ENCODE measurements around the gene DDX17. TPM values are rescaled to one million over a fixed set of nuclear protein-coding genes. Genes with fewer than 3 reads are reported as not detected.
A peak's percentile ranks its signal among the peaks of the same experiment; 100 is the strongest.

DDX17 gene
- total RNA-seq, 2 experiments from 2014 or later = 259 to 328 TPM

- DNase-seq (no peak), ATAC-seq (no peak)
- ChIA-PET POLR2A (no interaction called here), CTCF (interaction anchor here (0.6 to 1.5 kb wide), 2 partner anchors 80 to 1891 kb away, joined by 3 to 5 read pairs; no protein-coding TSS in a partner anchor)
- no peaks in the 10 kb centered on the region for H3K9me3 Mint-ChIP-seq (ENCODE audit: low read depth)
- H3K27me3 Mint-ChIP-seq = no peaks in the 10 kb centered on the region
- H3K27ac Mint-ChIP-seq = peak overlapping the region; percentile 87
- H3K4me1 Mint-ChIP-seq = peaks cover 66% of the 10 kb centered on the region
- H3K4me3 Mint-ChIP-seq = no peak overlapping the region
- peaks cover 78% of the 10 kb centered on the region for H3K36me3 Mint-ChIP-seq (ENCODE audit: low read depth)
- intact Hi-C loops (cut with DNase I, micrococcal nuclease) = no loop called here
These were observed 15.2 kb downstream of the DDX17 start for GRCh38 chr22:38490915-38491314.

- no peaks in the 10 kb centered on the region for H3K9me3 Mint-ChIP-seq (ENCODE audit: low read depth)
- peaks cover 68% of the 10 kb centered on the region for H3K4me1 Mint-ChIP-seq
- H3K36me3 Mint-ChIP-seq (ENCODE audit: low read depth) = peaks cover 78% of the 10 kb centered on the region
- ATAC-seq (peak; percentile 42), DNase-seq (no peak)
- ChIA-PET CTCF (interaction anchor here (0.9 to 1.5 kb wide), 3 partner anchors 8 to 81 kb away, joined by 3 to 5 read pairs (median 4); no protein-coding TSS in a partner anchor), POLR2A (no interaction called here)
- H3K27ac Mint-ChIP-seq = peak overlapping the region; percentile 87
- intact Hi-C loops (cut with DNase I, micrococcal nuclease) = no loop called here
- no peak overlapping the region for H3K4me3 Mint-ChIP-seq
- no peaks in the 10 kb centered on the region for H3K27me3 Mint-ChIP-seq
These were observed 15.6 kb downstream of the DDX17 start for GRCh38 chr22:38490475-38490874.

GRCh38 chr22:38489561-38490145 is 16.5 kb downstream of the DDX17 start:
- Mint-ChIP-seq H3K9me3 (ENCODE audit: low read depth) (no peaks in the 10 kb centered on the region), H3K4me1 (peaks cover 65% of the 10 kb centered on the region), H3K27ac (peak overlapping the region; percentile 87), H3K4me3 (no peak overlapping the region), H3K27me3 (no peaks in the 10 kb centered on the region), H3K36me3 (ENCODE audit: low read depth) (peaks cover 80% of the 10 kb centered on the region)
- no peak for DNase-seq
- ChIA-PET POLR2A (no interaction called here), CTCF (interaction anchor here (0.6 to 1.5 kb wide), 5 partner anchors 9 to 334 kb away, joined by 3 to 5 read pairs (median 3); no protein-coding TSS in a partner anchor)
- intact Hi-C loops (cut with DNase I, micrococcal nuclease) = no loop called here
- ATAC-seq = no peak

GRCh38 chr22:38489142-38489541 is 17.0 kb downstream of the DDX17 start:
- intact Hi-C loops (cut with DNase I, micrococcal nuclease) = no loop called here
- no peaks in the 10 kb centered on the region for H3K27me3 Mint-ChIP-seq
- peaks cover 80% of the 10 kb centered on the region for H3K36me3 Mint-ChIP-seq (ENCODE audit: low read depth)
- no peak for DNase-seq
- no peaks in the 10 kb centered on the region for H3K9me3 Mint-ChIP-seq (ENCODE audit: low read depth)
- ATAC-seq = no peak
- POLR2A ChIA-PET = no interaction called here
- CTCF ChIA-PET = interaction anchor here (0.6 to 1.1 kb wide), 3 partner anchors 13 to 335 kb away, joined by 3 read pairs; no protein-coding TSS in a partner anchor
- H3K4me1 Mint-ChIP-seq = peaks cover 65% of the 10 kb centered on the region
- H3K4me3 Mint-ChIP-seq = no peak overlapping the region
- no peak overlapping the region for H3K27ac Mint-ChIP-seq

- Mint-ChIP-seq H3K4me3 (no peak overlapping the region), H3K27me3 (no peaks in the 10 kb centered on the region), H3K4me1 (peaks cover 66% of the 10 kb centered on the region), H3K36me3 (ENCODE audit: low read depth) (peaks cover 80% of the 10 kb centered on the region), H3K27ac (peak overlapping the region; percentile 65), H3K9me3 (ENCODE audit: low read depth) (no peaks in the 10 kb centered on the region)
- POLR2A ChIA-PET = no interaction called here
- ATAC-seq (peak; percentile 43), DNase-seq (no peak)
- CTCF ChIA-PET = interaction anchor here (1.1 kb wide), 2 partner anchors 15 to 23 kb away, joined by 3 read pairs; no protein-coding TSS in a partner anchor
- intact Hi-C loops (cut with DNase I, micrococcal nuclease) = no loop called here
These were observed 18.2 kb downstream of the DDX17 start for GRCh38 chr22:38487946-38488345.

GRCh38 chr22:38485783-38486182 is 20.3 kb downstream of the DDX17 start:
- no peak for ATAC-seq

GRCh38 chr22:38484244-38484643 is 21.9 kb downstream of the DDX17 start:
- Mint-ChIP-seq H3K27ac (peak overlapping the region; percentile 59), H3K9me3 (ENCODE audit: low read depth) (no peaks in the 10 kb centered on the region), H3K36me3 (ENCODE audit: low read depth) (peaks cover 73% of the 10 kb centered on the region), H3K4me1 (peaks cover 41% of the 10 kb centered on the region), H3K27me3 (no peaks in the 10 kb centered on the region), H3K4me3 (no peak overlapping the region)
- intact Hi-C loops (cut with DNase I, micrococcal nuclease) = no loop called here
- ChIA-PET POLR2A (no interaction called here), CTCF (interaction anchor here (1.5 kb wide), 1 partner anchor 10 kb away, joined by 3 read pairs; no protein-coding TSS in a partner anchor)
- ATAC-seq (no peak), DNase-seq (no peak)

More at GRCh38 chr22:38485783-38486182, 20.3 kb downstream of the DDX17 start:
- Mint-ChIP-seq H3K27ac (peak overlapping the region; percentile 25), H3K4me3 (no peak overlapping the region), H3K4me1 (peaks cover 55% of the 10 kb centered on the region), H3K9me3 (ENCODE audit: low read depth) (no peaks in the 10 kb centered on the region), H3K27me3 (no peaks in the 10 kb centered on the region), H3K36me3 (ENCODE audit: low read depth) (peaks cover 87% of the 10 kb centered on the region)
- no peak for DNase-seq
- POLR2A ChIA-PET = no interaction called here
- CTCF ChIA-PET = no interaction called here
- intact Hi-C loops (cut with DNase I, micrococcal nuclease) = no loop called here

- no peaks in the 10 kb centered on the region for H3K9me3 Mint-ChIP-seq (ENCODE audit: low read depth)
- DNase-seq = no peak
- H3K4me1 Mint-ChIP-seq = peaks cover 30% of the 10 kb centered on the region
- no peak for ATAC-seq
- ChIA-PET POLR2A (no interaction called here), CTCF (interaction anchor here (0.6 kb wide), 1 partner anchor 39 kb away, joined by 5 read pairs; no protein-coding TSS in a partner anchor)
- no peaks in the 10 kb centered on the region for H3K27me3 Mint-ChIP-seq
- intact Hi-C loops (cut with DNase I, micrococcal nuclease) = no loop called here
- no peak overlapping the region for H3K4me3 Mint-ChIP-seq
- H3K36me3 Mint-ChIP-seq (ENCODE audit: low read depth) = peaks cover 63% of the 10 kb centered on the region
- H3K27ac Mint-ChIP-seq = peak overlapping the region; percentile 5
These were observed 23.3 kb downstream of the DDX17 start for GRCh38 chr22:38482662-38483308.

- CTCF ChIA-PET = interaction anchor here (0.6 kb wide), 1 partner anchor 30 kb away, joined by 3 read pairs; no protein-coding TSS in a partner anchor
These were observed 24.2 kb downstream of the DDX17 start for GRCh38 chr22:38481871-38482332.

GRCh38 chr22:38481162-38481870 is 24.8 kb downstream of the DDX17 start:
- intact Hi-C loops (cut with DNase I, micrococcal nuclease) = no loop called here
- no peaks in the 10 kb centered on the region for H3K27me3 Mint-ChIP-seq
- POLR2A ChIA-PET = interaction anchor here (0.7 to 1.0 kb wide), 3 partner anchors 14 to 102 kb away, joined by 4 to 13 read pairs (median 8); no protein-coding TSS in a partner anchor
- H3K4me3 Mint-ChIP-seq = no peak overlapping the region
- H3K36me3 Mint-ChIP-seq (ENCODE audit: low read depth) = peaks cover 50% of the 10 kb centered on the region
- H3K4me1 Mint-ChIP-seq = peaks cover 25% of the 10 kb centered on the region
- H3K27ac Mint-ChIP-seq = peak overlapping the region; percentile 17
- H3K9me3 Mint-ChIP-seq (ENCODE audit: low read depth) = no peaks in the 10 kb centered on the region
- DNase-seq (no peak), ATAC-seq (no peak)
- CTCF ChIA-PET = interaction anchor here (0.6 to 2.0 kb wide), 5 partner anchors 9 to 790 kb away, joined by 3 to 6 read pairs (median 3); no protein-coding TSS in a partner anchor

More at GRCh38 chr22:38481871-38482332, 24.2 kb downstream of the DDX17 start:
- H3K27ac Mint-ChIP-seq = peak overlapping the region; percentile 17
- intact Hi-C loops (cut with DNase I, micrococcal nuclease) = no loop called here
- POLR2A ChIA-PET = interaction anchor here (1.0 kb wide), 1 partner anchor 13 kb away, joined by 4 read pairs; no protein-coding TSS in a partner anchor
- peaks cover 56% of the 10 kb centered on the region for H3K36me3 Mint-ChIP-seq (ENCODE audit: low read depth)
- no peaks in the 10 kb centered on the region for H3K9me3 Mint-ChIP-seq (ENCODE audit: low read depth)
- no peaks in the 10 kb centered on the region for H3K27me3 Mint-ChIP-seq
- no peak overlapping the region for H3K4me3 Mint-ChIP-seq
- H3K4me1 Mint-ChIP-seq = peaks cover 29% of the 10 kb centered on the region
- ATAC-seq = no peak
- DNase-seq = no peak

Measured in activated CD4-positive, alpha-beta T cell treated with anti-CD3 and anti-CD28 coated beads for 36 hours (primary cell).